HCT116 (cell line): ENCODE measurements around the gene ERAL1. TPM values are rescaled to one million over a fixed set of nuclear protein-coding genes. Genes with fewer than 3 reads are reported as not detected.

Source experiments
- ATAC-seq: fragments of 200-7000 bp; cut with Tn5 transposase; 2 replicates; pipeline ENCODE4 v1.9.1; 2020; ENCODE audit warnings: mild to moderate bottlenecking, moderate library complexity
- BruUV-seq: library from RNA; stranded (reverse); fragments of 400-500 nt; replicated peaks from 2 replicates; lab custom pipeline; 2021; lab: Mats Ljungman, UMichigan
- CTCF ChIA-PET: fragments of 300-600 bp; sonication (Branson Sonifier 250); formaldehyde crosslinking; loops from one replicate; lab custom pipeline; 2021; ENCODE audit warnings: antibody characterized with exemption; lab: Charles Lee
- POLR2A ChIA-PET: fragments of 300-600, 350-600 bp; sonication (Branson Sonifier 250); formaldehyde crosslinking; loops from one replicate; lab custom pipeline; 2021; ENCODE audit warnings: antibody characterized with exemption; lab: Charles Lee
- RAD21 ChIA-PET, 2 experiments: fragments of 300-600 bp; sonication (Branson Sonifier 250); formaldehyde crosslinking; loops; one replicate each; lab custom pipeline; 2023; ENCODE audit warnings: low total read pairs in 2 of 2; ENCODE audit not compliant: uncharacterized antibody in 2 of 2, unreplicated experiment in 2 of 2, low non-redundant PET in 1 of 2; lab: Charles Lee
- DNase-seq: peaks from one replicate; pipeline ENCODE4 v3.0.0-alpha.2; 2010; ENCODE audit warnings: low read depth, low spot score
- H2AFZ ChIP-seq: fragments of 200-600 bp; shearing (Covaris generic), sonication (generic); 2 replicates; pipeline ENCODE4 v1.6.1; 2017; ENCODE audit warnings: low read depth, mixed run types, mixed read lengths, antibody characterized with exemption, low read length; ENCODE audit not compliant: poor library complexity, severe bottlenecking
- H3K27ac ChIP-seq: 2 replicates; pipeline ENCODE4 v1.5.1; 2012; ENCODE audit warnings: low read depth, low read length
- H3K27me3 ChIP-seq: fragments of 200-600 bp; sonication (generic); 2 replicates; pipeline ENCODE4 v1.6.1; 2016; ENCODE audit warnings: mixed run types, low read length, mixed read lengths; ENCODE audit not compliant: insufficient read depth
- H3K36me3 ChIP-seq, 2 experiments: fragments of 200-500 bp in 1 of 2; fragments of 200-600 bp in 1 of 2; sonication (Bioruptor generic) in 1 of 2; sonication (generic) in 1 of 2; 2 replicates each; pipeline versions ENCODE4 v1.5.1 to v1.6.1; 2014 to 2016; ENCODE audit warnings: low read length in 2 of 2, inconsistent platforms in 1 of 2, mixed read lengths in 1 of 2, mixed run types in 1 of 2; ENCODE audit not compliant: insufficient read depth in 2 of 2, control insufficient read depth in 1 of 2
- H3K4me1 ChIP-seq, 2 experiments: fragments of 200-600 bp in 1 of 2; sonication (generic) in 1 of 2; 2 replicates each; pipeline versions ENCODE4 v1.5.1 to v1.6.1; 2012 to 2017; ENCODE audit warnings: low read length in 2 of 2, inconsistent platforms in 1 of 2, mild to moderate bottlenecking in 1 of 2, mixed read lengths in 1 of 2, mixed run types in 1 of 2, moderate library complexity in 1 of 2; ENCODE audit not compliant: insufficient read depth in 2 of 2, control insufficient read depth in 1 of 2
- H3K4me2 ChIP-seq: fragments of 200-600 bp; sonication (generic); 2 replicates; pipeline ENCODE4 v1.6.1; 2017; ENCODE audit warnings: mixed run types, low read length, mixed read lengths
- H3K4me3 ChIP-seq, 2 experiments: fragments of 200-600 bp in 1 of 2; sonication (generic) in 1 of 2; replicated peaks in 1 of 2; 2 replicates each; pipeline ENCODE4 v1.5.1; 2011 to 2016; ENCODE audit warnings: low read length in 2 of 2, control low read depth in 1 of 2, low read depth in 1 of 2, mild to moderate bottlenecking in 1 of 2, mixed read lengths in 1 of 2, mixed run types in 1 of 2
- H3K79me2 ChIP-seq: fragments of 200-600 bp; sonication (generic); 2 replicates; pipeline ENCODE4 v1.6.1; 2017; ENCODE audit warnings: mild to moderate bottlenecking, mixed run types, low read length, moderate library complexity, mixed read lengths; ENCODE audit not compliant: insufficient read depth
- H3K9ac ChIP-seq: fragments of 200-600 bp; sonication (generic); 2 replicates; pipeline ENCODE4 v1.6.1; 2016; ENCODE audit warnings: low read length, mixed read lengths
- H3K9me2 ChIP-seq: fragments of 200-600 bp; sonication (generic), shearing (Covaris generic); 2 replicates; pipeline ENCODE4 v1.6.1; 2017; ENCODE audit warnings: mixed run types, mild to moderate bottlenecking, moderate library complexity; ENCODE audit not compliant: insufficient read depth
- H3K9me3 ChIP-seq, 2 experiments: fragments of 200-500 bp in 1 of 2; fragments of 200-600 bp in 1 of 2; sonication (Bioruptor generic) in 1 of 2; sonication (generic) in 1 of 2; 2 replicates each; pipeline ENCODE4 v1.6.1; 2014 to 2017; ENCODE audit warnings: low read length in 2 of 2, mixed read lengths in 2 of 2, inconsistent platforms in 1 of 2, low read depth in 1 of 2, mild to moderate bottlenecking in 1 of 2, mixed run types in 1 of 2, moderate library complexity in 1 of 2; ENCODE audit not compliant: control insufficient read depth in 1 of 2, insufficient read depth in 1 of 2
- H4K20me1 ChIP-seq: fragments of 200-600 bp; sonication (generic), shearing (Covaris generic); 2 replicates; pipeline ENCODE4 v1.6.1; 2017; ENCODE audit warnings: mixed run types, mild to moderate bottlenecking, moderate library complexity; ENCODE audit not compliant: insufficient read depth
- CEBPB ChIP-seq: IDR thresholded peaks from 2 replicates; pipeline ENCODE4 v1.6.1; 2012; ENCODE audit warnings: low read depth
- REST ChIP-seq: IDR thresholded peaks from 2 replicates; pipeline ENCODE4 v1.6.1; 2012; ENCODE audit warnings: low read depth
- SRF ChIP-seq: IDR thresholded peaks from 2 replicates; pipeline ENCODE4 v1.6.1; 2012; ENCODE audit warnings: low read depth
- ZNF274 ChIP-seq: fragments of 200-500 bp; sonication (Bioruptor generic); IDR thresholded peaks from 2 replicates; pipeline ENCODE4 v1.6.1; 2014; ENCODE audit warnings: mild to moderate bottlenecking, low read depth, low read length, inconsistent platforms
- intact Hi-C: fragments of 100-400 bp; cut with micrococcal nuclease; formaldehyde crosslinking; loops from 2 replicates; pipeline ENCODE4 v1.10.0; 2022
- total RNA-seq: library from RNA; stranded (reverse); gene quantifications from one replicate; pipeline ENCODE4 v1.2.1, GENCODE V29; 2021; ENCODE audit not compliant: unreplicated experiment
- TF ChIP-seq, protein P1 (sequence below): IDR thresholded peaks from 2 replicates; pipeline ENCODE4 v1.6.1; 2012

The ERAL1 gene
- total RNA-seq, 1 experiment from 2014 or later, result 52.0 TPM

DNA sequence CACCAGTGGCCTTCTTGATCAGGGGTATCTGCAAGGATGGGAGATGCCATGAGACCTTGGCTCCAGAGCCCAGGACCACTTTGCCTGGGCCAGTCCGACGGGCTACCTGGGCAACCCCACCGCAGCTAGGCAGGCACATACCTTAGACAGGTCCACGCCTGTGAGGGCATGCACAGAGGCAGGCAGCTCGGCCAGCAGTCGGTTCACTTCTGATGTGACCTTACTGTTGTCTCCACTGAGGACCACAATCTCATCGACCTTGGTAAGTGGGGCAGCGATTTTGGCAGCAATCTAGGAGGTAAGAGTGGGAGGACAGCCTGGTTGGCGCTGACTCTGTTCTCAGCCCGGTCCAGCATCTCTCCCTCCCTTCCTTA is 25.7 kb downstream of the ERAL1 start (continued):
- TF ChIP-seq REST, result no peak
- no peak for TF ChIP-seq SRF
- TF ChIP-seq, all 23 proteins: peak for 0

GRCh38 chr17:28881533-28882056 is 26.8 kb downstream of the ERAL1 start:
- Histone ChIP-seq H3K9me2 (no peaks in the 10 kb centered on the region), H3K27me3 (no peaks in the 10 kb centered on the region), H3K4me2 (no peak overlapping the region), H3K79me2 (no peaks in the 10 kb centered on the region), H4K20me1 (no peaks in the 10 kb centered on the region), H3K9me3 (no peaks in the 10 kb centered on the region), H3K9ac (no peak overlapping the region), H3K4me1 (no peaks in the 10 kb centered on the region; a peak in 1 of 4 replicates), H2AFZ (no peak overlapping the region), H3K27ac (no peak overlapping the region), H3K4me3 (no peak overlapping the region), H3K36me3 (peaks cover 0 to 5% of the 10 kb centered on the region in 2 experiments; a peak in 2 of 4 replicates)
- ChIA-PET POLR2A (no interaction called here), RAD21 (no interaction called here), CTCF (interaction anchor here (1.5 to 2.1 kb wide), 2 partner anchors 118 to 155 kb away, joined by 6 to 11 read pairs; partner anchors contain the start of gene TLCD1)
- DNase-seq (no peak), ATAC-seq (no peak)
- intact Hi-C loops, result no loop called here
- TF ChIP-seq REST (no peak), ZNF274 (no peak), CEBPB (no peak)
- TF ChIP-seq, protein P1, sequence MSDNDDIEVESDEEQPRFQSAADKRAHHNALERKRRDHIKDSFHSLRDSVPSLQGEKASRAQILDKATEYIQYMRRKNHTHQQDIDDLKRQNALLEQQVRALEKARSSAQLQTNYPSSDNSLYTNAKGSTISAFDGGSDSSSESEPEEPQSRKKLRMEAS, result no peak
- BruUV-seq, result no TSS peak
